WTC11 (cell line): ENCODE measurements around the gene PRXL2A. TPM values are rescaled to one million over a fixed set of nuclear protein-coding genes. Genes with fewer than 3 reads are reported as not detected.

Experiments
- ATAC-seq: fragments of 200-7000 bp; cut with Tn5 transposase; 2 replicates; pipeline ENCODE4 v1.10.0; 2021; ENCODE audit warnings: mild to moderate bottlenecking, moderate library complexity
- CTCF ChIA-PET: fragments of 300-600 bp; sonication (Branson Sonifier 250); formaldehyde crosslinking; loops from one replicate; lab custom pipeline; 2021; ENCODE audit warnings: antibody characterized with exemption; lab: Charles Lee
- POLR2A ChIA-PET: fragments of 350-600 bp; sonication (Branson Sonifier 250); formaldehyde crosslinking; loops from one replicate; lab custom pipeline; 2021; ENCODE audit warnings: antibody characterized with exemption; lab: Charles Lee
- DNase-seq: peaks from one replicate; pipeline ENCODE4 v3.0.0; 2021; ENCODE audit warnings: low spot score
- H3K27ac Mint-ChIP-seq: 2 replicates; pipeline ENCODE4 v1.8.0; 2021; ENCODE audit warnings: mixed read lengths
- H3K27me3 Mint-ChIP-seq: 2 replicates; pipeline ENCODE4 v1.8.0; 2021; ENCODE audit warnings: low read depth, mild to moderate bottlenecking, moderate library complexity, mixed read lengths
- H3K36me3 Mint-ChIP-seq: 2 replicates; pipeline ENCODE4 v1.8.0; 2021; ENCODE audit warnings: mixed read lengths
- H3K4me1 Mint-ChIP-seq: 2 replicates; pipeline ENCODE4 v1.8.0; 2022; ENCODE audit warnings: mixed read lengths
- H3K4me3 Mint-ChIP-seq: 2 replicates; pipeline ENCODE4 v1.8.0; 2021; ENCODE audit warnings: mild to moderate bottlenecking, moderate library complexity, mixed read lengths
- H3K9me3 Mint-ChIP-seq: 2 replicates; pipeline ENCODE4 v1.8.0; 2021; ENCODE audit warnings: mixed read lengths
- CBFB ChIP-seq: sonication (generic); formaldehyde crosslinking; IDR thresholded peaks from 2 replicates; pipeline ENCODE4 v1.8.1; 2022; ENCODE audit warnings: mild to moderate bottlenecking, low read depth, missing genetic modification reagents
- FOXP1 ChIP-seq: sonication (generic); formaldehyde crosslinking; IDR thresholded peaks from 2 replicates; pipeline ENCODE4 v1.8.0; 2022; ENCODE audit warnings: missing genetic modification reagents, mild to moderate bottlenecking, moderate library complexity, borderline replicate concordance
- GABPB1 ChIP-seq: sonication (generic); formaldehyde crosslinking; IDR thresholded peaks from 2 replicates; pipeline ENCODE4 v1.8.1; 2023; ENCODE audit warnings: mild to moderate bottlenecking, missing genetic modification reagents
- IRF1 ChIP-seq: sonication (generic); formaldehyde crosslinking; IDR thresholded peaks from 2 replicates; pipeline ENCODE4 v1.8.0; 2023; ENCODE audit warnings: missing genetic modification reagents
- KAT7 ChIP-seq: sonication (generic); formaldehyde crosslinking; IDR thresholded peaks from 2 replicates; pipeline ENCODE4 v1.8.1; 2023; ENCODE audit warnings: missing genetic modification reagents, mild to moderate bottlenecking, borderline replicate concordance
- MAX ChIP-seq: sonication (generic); formaldehyde crosslinking; IDR thresholded peaks from 2 replicates; pipeline ENCODE4 v1.8.0; 2022; ENCODE audit warnings: mild to moderate bottlenecking, missing genetic modification reagents
- NR3C1 ChIP-seq: sonication (generic); formaldehyde crosslinking; conservative IDR thresholded peaks from 2 replicates; pipeline ENCODE4 v1.8.1; 2023; ENCODE audit warnings: low read depth, mild to moderate bottlenecking, missing genetic modification reagents
- RORB ChIP-seq: fragments of 250-450 bp; sonication (Bioruptor Pico); IDR thresholded peaks from 2 replicates; pipeline ENCODE4 v1.9.0; 2021; ENCODE audit warnings: mild to moderate bottlenecking
- TEAD1 ChIP-seq: sonication (generic); formaldehyde crosslinking; IDR thresholded peaks from 2 replicates; pipeline ENCODE4 v1.8.0; 2022; ENCODE audit warnings: mild to moderate bottlenecking, missing genetic modification reagents
- TP53 ChIP-seq: sonication (generic); formaldehyde crosslinking; IDR thresholded peaks from 2 replicates; pipeline ENCODE4 v1.8.1; 2023; ENCODE audit warnings: mild to moderate bottlenecking, missing genetic modification reagents
- ZMAT4 ChIP-seq: fragments of 250-450 bp; sonication (Bioruptor Pico); IDR thresholded peaks from 2 replicates; pipeline ENCODE4 v1.9.0; 2021; ENCODE audit warnings: mild to moderate bottlenecking
- ZNF121 ChIP-seq: sonication (generic); formaldehyde crosslinking; IDR thresholded peaks from 2 replicates; pipeline ENCODE4 v1.8.0; 2023; ENCODE audit warnings: missing genetic modification reagents
- ZNF263 ChIP-seq: sonication (generic); formaldehyde crosslinking; IDR thresholded peaks from 2 replicates; pipeline ENCODE4 v1.8.1; 2022; ENCODE audit warnings: low read depth, mild to moderate bottlenecking, moderate library complexity, missing genetic modification reagents
- ZNF281 ChIP-seq: sonication (generic); formaldehyde crosslinking; IDR thresholded peaks from 2 replicates; pipeline ENCODE4 v1.8.0; 2023; ENCODE audit warnings: mild to moderate bottlenecking, missing genetic modification reagents
- ZNF416 ChIP-seq: fragments of 250-450 bp; sonication (Bioruptor Pico); IDR thresholded peaks from 2 replicates; pipeline ENCODE4 v1.9.0; 2021; ENCODE audit warnings: mild to moderate bottlenecking, inconsistent platforms
- ZNF532 ChIP-seq: fragments of 250-450 bp; sonication (Bioruptor Pico); IDR thresholded peaks from 2 replicates; pipeline ENCODE4 v1.9.0; 2021; ENCODE audit warnings: mild to moderate bottlenecking, borderline replicate concordance
- total RNA-seq: library from RNA; stranded (reverse); gene quantifications from 3 replicates; pipeline ENCODE4 v1.2.3, GENCODE V29; 2021
- TF ChIP-seq, protein P1 (sequence below): fragments of 250-450 bp; sonication (Bioruptor Pico); IDR thresholded peaks from 2 replicates; pipeline ENCODE4 v1.9.0; 2021; ENCODE audit warnings: mild to moderate bottlenecking
- TF ChIP-seq, protein P2 (sequence below): sonication (generic); formaldehyde crosslinking; IDR thresholded peaks from 2 replicates; pipeline ENCODE4 v1.8.1; 2023; ENCODE audit warnings: mild to moderate bottlenecking, missing genetic modification reagents, moderate library complexity
- TF ChIP-seq, protein P3 (sequence below): sonication (generic); formaldehyde crosslinking; IDR thresholded peaks from 2 replicates; pipeline ENCODE4 v1.8.1; 2023; ENCODE audit warnings: mild to moderate bottlenecking, moderate library complexity, missing genetic modification reagents

The PRXL2A gene
- total RNA-seq, 1 experiment from 2014 or later = 46.6 TPM

DNA sequence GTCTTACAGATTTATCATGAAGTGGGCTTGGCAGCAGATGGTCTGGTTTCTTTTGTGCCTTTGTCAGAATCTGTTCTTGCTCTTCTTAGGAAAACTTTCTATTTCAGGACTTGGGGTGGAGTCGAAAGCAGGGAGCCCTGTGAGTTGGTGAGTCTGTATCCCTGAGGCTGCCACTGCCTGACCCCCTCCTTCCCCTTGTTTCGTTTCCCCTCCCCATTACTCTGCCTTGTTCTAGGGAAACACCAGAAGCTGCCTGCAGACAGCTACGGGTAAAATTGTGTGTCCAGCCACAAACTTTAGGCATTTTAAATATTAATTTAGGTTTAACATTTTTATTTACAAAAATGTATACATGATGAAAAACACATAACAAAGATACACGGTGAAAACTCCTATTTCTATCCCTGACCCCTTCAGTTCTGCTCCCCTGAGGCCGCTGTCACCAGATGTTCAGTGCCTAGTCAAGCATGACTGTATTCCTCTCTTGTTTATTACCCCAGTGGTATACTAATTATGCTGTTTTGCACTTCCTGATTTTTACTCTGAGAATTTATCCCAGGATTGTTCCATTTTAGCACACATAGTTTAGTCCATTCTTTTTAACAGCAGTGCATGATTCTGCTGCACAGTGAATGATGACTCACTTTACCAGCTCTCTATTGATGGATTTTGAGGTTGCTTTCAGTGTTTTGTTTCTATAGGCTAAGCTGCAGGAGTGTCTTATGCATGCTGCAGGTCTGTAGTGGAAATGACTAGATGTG lies 54.8 kb downstream of the PRXL2A start:
- no peak for DNase-seq
- ChIA-PET POLR2A (no interaction called here), CTCF (interaction anchor here (1.1 to 34.2 kb wide), 7 partner anchors 11 to 203 kb away, joined by 3 to 802 read pairs (median 7); partner anchors contain the start of gene PRXL2A)
- ATAC-seq = no peak
- peaks cover under 1% of the 10 kb centered on the region; the same call in 1 of the 2 replicates for H3K36me3 Mint-ChIP-seq
- H3K27me3 Mint-ChIP-seq = peaks cover 24% of the 10 kb centered on the region
- H3K4me3 Mint-ChIP-seq = peak overlapping the region; percentile 39
- no peaks in the 10 kb centered on the region for H3K9me3 Mint-ChIP-seq
- TF ChIP-seq ZNF416 (CRISPR knock-in tag) (no peak), ZNF121 (CRISPR knock-in tag) (no peak), FOXP1 (no peak), ZNF532 (CRISPR knock-in tag) (no peak)
- TF ChIP-seq, protein P1, sequence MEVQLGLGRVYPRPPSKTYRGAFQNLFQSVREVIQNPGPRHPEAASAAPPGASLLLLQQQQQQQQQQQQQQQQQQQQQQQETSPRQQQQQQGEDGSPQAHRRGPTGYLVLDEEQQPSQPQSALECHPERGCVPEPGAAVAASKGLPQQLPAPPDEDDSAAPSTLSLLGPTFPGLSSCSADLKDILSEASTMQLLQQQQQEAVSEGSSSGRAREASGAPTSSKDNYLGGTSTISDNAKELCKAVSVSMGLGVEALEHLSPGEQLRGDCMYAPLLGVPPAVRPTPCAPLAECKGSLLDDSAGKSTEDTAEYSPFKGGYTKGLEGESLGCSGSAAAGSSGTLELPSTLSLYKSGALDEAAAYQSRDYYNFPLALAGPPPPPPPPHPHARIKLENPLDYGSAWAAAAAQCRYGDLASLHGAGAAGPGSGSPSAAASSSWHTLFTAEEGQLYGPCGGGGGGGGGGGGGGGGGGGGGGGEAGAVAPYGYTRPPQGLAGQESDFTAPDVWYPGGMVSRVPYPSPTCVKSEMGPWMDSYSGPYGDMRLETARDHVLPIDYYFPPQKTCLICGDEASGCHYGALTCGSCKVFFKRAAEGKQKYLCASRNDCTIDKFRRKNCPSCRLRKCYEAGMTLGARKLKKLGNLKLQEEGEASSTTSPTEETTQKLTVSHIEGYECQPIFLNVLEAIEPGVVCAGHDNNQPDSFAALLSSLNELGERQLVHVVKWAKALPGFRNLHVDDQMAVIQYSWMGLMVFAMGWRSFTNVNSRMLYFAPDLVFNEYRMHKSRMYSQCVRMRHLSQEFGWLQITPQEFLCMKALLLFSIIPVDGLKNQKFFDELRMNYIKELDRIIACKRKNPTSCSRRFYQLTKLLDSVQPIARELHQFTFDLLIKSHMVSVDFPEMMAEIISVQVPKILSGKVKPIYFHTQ (CRISPR knock-in tag) = no peak
- TF ChIP-seq, protein P2, sequence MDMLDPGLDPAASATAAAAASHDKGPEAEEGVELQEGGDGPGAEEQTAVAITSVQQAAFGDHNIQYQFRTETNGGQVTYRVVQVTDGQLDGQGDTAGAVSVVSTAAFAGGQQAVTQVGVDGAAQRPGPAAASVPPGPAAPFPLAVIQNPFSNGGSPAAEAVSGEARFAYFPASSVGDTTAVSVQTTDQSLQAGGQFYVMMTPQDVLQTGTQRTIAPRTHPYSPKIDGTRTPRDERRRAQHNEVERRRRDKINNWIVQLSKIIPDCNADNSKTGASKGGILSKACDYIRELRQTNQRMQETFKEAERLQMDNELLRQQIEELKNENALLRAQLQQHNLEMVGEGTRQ (CRISPR knock-in tag) = no peak
- H3K4me1 Mint-ChIP-seq = peaks cover 99% of the 10 kb centered on the region
- peak overlapping the region; percentile 92 for H3K27ac Mint-ChIP-seq

- Mint-ChIP-seq H3K9me3 (no peaks in the 10 kb centered on the region), H3K4me3 (peak overlapping the region; percentile 39), H3K36me3 (peaks cover 4% of the 10 kb centered on the region; the same call in 1 of the 2 replicates), H3K4me1 (peaks cover 96% of the 10 kb centered on the region), H3K27ac (peak overlapping the region; percentile 92), H3K27me3 (peaks cover 31% of the 10 kb centered on the region)
- DNase-seq (no peak), ATAC-seq (no peak)
- ChIA-PET CTCF (interaction anchor here (0.8 to 34.2 kb wide), 9 partner anchors 8 to 203 kb away, joined by 3 to 802 read pairs (median 7); partner anchors contain the start of gene PRXL2A), POLR2A (no interaction called here)
- no peak for TF ChIP-seq TP53 (CRISPR knock-in tag)
- TF ChIP-seq ZMAT4 (CRISPR knock-in tag) = no peak
- TF ChIP-seq TEAD1 (CRISPR knock-in tag) = no peak
- no peak for TF ChIP-seq ZNF263 (CRISPR knock-in tag)
- TF ChIP-seq IRF1 (CRISPR knock-in tag) = no peak
- TF ChIP-seq MAX (CRISPR knock-in tag) = no peak
- TF ChIP-seq KAT7 (CRISPR knock-in tag) = no peak
- no peak for TF ChIP-seq GABPB1
- no peak for TF ChIP-seq NR3C1 (CRISPR knock-in tag)
- TF ChIP-seq ZNF281 = no peak
- no peak for TF ChIP-seq CBFB
- no peak for TF ChIP-seq RORB (CRISPR knock-in tag)
- TF ChIP-seq, protein P3, sequence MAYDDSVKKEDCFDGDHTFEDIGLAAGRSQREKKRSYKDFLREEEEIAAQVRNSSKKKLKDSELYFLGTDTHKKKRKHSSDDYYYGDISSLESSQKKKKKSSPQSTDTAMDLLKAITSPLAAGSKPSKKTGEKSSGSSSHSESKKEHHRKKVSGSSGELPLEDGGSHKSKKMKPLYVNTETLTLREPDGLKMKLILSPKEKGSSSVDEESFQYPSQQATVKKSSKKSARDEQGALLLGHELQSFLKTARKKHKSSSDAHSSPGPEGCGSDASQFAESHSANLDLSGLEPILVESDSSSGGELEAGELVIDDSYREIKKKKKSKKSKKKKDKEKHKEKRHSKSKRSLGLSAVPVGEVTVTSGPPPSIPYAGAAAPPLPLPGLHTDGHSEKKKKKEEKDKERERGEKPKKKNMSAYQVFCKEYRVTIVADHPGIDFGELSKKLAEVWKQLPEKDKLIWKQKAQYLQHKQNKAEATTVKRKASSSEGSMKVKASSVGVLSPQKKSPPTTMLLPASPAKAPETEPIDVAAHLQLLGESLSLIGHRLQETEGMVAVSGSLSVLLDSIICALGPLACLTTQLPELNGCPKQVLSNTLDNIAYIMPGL (CRISPR knock-in tag) = no peak
Observed at GRCh38 chr10:80463868-80464267, 55.5 kb downstream of the PRXL2A start.
